Stomach smooth muscle (tissue), 2 donors: ENCODE results near the gene ZDHHC11.
"Not testable (repeated sequence)": the region's sequence is repeated elsewhere in the genome, so short reads cannot be mapped to it uniquely, and the experiment has no call there.

Experiments
- H3K27ac ChIP-seq: one replicate; pipeline ENCODE4 v1.7.0; 2013; ENCODE audit warnings: mild to moderate bottlenecking, low read length, inconsistent platforms
- H3K27me3 ChIP-seq, 2 donors: one replicate each; pipeline ENCODE4 v1.7.0; 2013; ENCODE audit warnings: low read length in 2 of 2; ENCODE audit not compliant: insufficient read depth in 2 of 2, control insufficient read depth in 1 of 2
- H3K36me3 ChIP-seq, 2 donors: one replicate each; pipeline ENCODE4 v1.7.0; 2013; ENCODE audit warnings: low read length in 2 of 2; ENCODE audit not compliant: control insufficient read depth in 2 of 2, insufficient read depth in 2 of 2
- H3K4me1 ChIP-seq: one replicate; pipeline ENCODE4 v1.7.0; 2013; ENCODE audit warnings: low read length; ENCODE audit not compliant: control insufficient read depth, insufficient read depth
- H3K4me3 ChIP-seq, 2 donors: one replicate each; pipeline ENCODE4 v1.7.0; 2013; ENCODE audit warnings: low read length in 2 of 2
- H3K9ac ChIP-seq, 2 donors: one replicate each; pipeline ENCODE4 v1.7.0; 2013; ENCODE audit warnings: low read length in 2 of 2, mild to moderate bottlenecking in 1 of 2
- H3K9me3 ChIP-seq, 2 donors: one replicate each; pipeline ENCODE4 v1.7.0; 2013; ENCODE audit warnings: low read length in 2 of 2; ENCODE audit not compliant: control insufficient read depth in 2 of 2
- donor health status: healthy.
- donor health status: Pancreatic carcinoma.

The ZDHHC11 gene

GRCh38 chr5:749101-749670 lies 101.6 kb downstream of the ZDHHC11 start:
- Histone ChIP-seq H3K27ac (no peak overlapping the region), H3K36me3 (no peaks in the 10 kb centered on the region), H3K27me3 (no peaks in the 10 kb centered on the region), H3K4me3 (no peak overlapping the region), H3K9me3 (no peaks in the 10 kb centered on the region), H3K4me1 (no peaks in the 10 kb centered on the region), H3K9ac (no peak overlapping the region)

GRCh38 chr5:748011-748980 lies 102.5 kb downstream of the ZDHHC11 start:
- not testable (repeated sequence) for H3K36me3 ChIP-seq, H3K4me3 ChIP-seq, H3K27me3 ChIP-seq, H3K27ac ChIP-seq, H3K9me3 ChIP-seq, H3K4me1 ChIP-seq, H3K9ac ChIP-seq

GRCh38 chr5:747303-747844 lies 103.4 kb downstream of the ZDHHC11 start:
- not testable (repeated sequence) for H3K27ac ChIP-seq, H3K4me1 ChIP-seq, H3K4me3 ChIP-seq, H3K36me3 ChIP-seq, H3K9ac ChIP-seq, H3K9me3 ChIP-seq, H3K27me3 ChIP-seq

GRCh38 chr5:746258-746761 lies 104.5 kb downstream of the ZDHHC11 start:
- Histone ChIP-seq H3K27ac (no peak overlapping the region), H3K9ac (no peak overlapping the region), H3K9me3 (no peaks in the 10 kb centered on the region), H3K4me1 (no peaks in the 10 kb centered on the region), H3K36me3 (peaks cover 0 to 2% of the 10 kb centered on the region in 2 donors), H3K4me3 (no peak overlapping the region), H3K27me3 (no peaks in the 10 kb centered on the region)
